Activated CD8-positive, alpha-beta memory T cell treated with anti-CD3 and anti-CD28 coated beads, Interleukin-2, amount 10 ng/mL, durations not matched to agents 7 days and 5 days (primary cell): ENCODE results near the gene IL20RB. TPM values are rescaled to one million over a fixed set of nuclear protein-coding genes. Genes with fewer than 3 reads are reported as not detected.

Experiments used
- ATAC-seq: fragments of 150-1000 bp; cut with Tn5 transposase; one replicate; pipeline ENCODE4 v1.10.0; 2021; ENCODE audit warnings: moderate library complexity
- CTCF ChIA-PET: fragments of 350-600 bp; sonication (Branson Sonifier 250); formaldehyde crosslinking; loops from one replicate; lab custom pipeline; 2021; ENCODE audit warnings: antibody characterized with exemption; lab: Charles Lee
- DNase-seq: peaks from one replicate; pipeline ENCODE4 v3.0.0-alpha.2; 2020
- H3K27ac Mint-ChIP-seq: one replicate; pipeline ENCODE4 v1.8.0; 2021; ENCODE audit warnings: mild to moderate bottlenecking, mixed read lengths
- H3K27me3 Mint-ChIP-seq: one replicate; pipeline ENCODE4 v1.8.0; 2021; ENCODE audit warnings: mixed read lengths
- H3K36me3 Mint-ChIP-seq: one replicate; pipeline ENCODE4 v1.8.0; 2021; ENCODE audit warnings: mild to moderate bottlenecking, mixed read lengths
- H3K4me1 Mint-ChIP-seq: one replicate; pipeline ENCODE4 v1.8.0; 2021; ENCODE audit warnings: mixed read lengths
- H3K4me3 Mint-ChIP-seq: one replicate; pipeline ENCODE4 v1.8.0; 2021; ENCODE audit warnings: mild to moderate bottlenecking, moderate library complexity, mixed read lengths
- H3K9me3 Mint-ChIP-seq: one replicate; pipeline ENCODE4 v1.8.0; 2022; ENCODE audit warnings: low read depth, mixed read lengths
- total RNA-seq, 2 experiments: library from RNA; stranded (reverse); gene quantifications; one replicate each; pipeline ENCODE4 v1.2.3, GENCODE V29; 2021

The IL20RB gene
- total RNA-seq, 2 experiments from 2014 or later = 1.5 to 1.7 TPM

DNA sequence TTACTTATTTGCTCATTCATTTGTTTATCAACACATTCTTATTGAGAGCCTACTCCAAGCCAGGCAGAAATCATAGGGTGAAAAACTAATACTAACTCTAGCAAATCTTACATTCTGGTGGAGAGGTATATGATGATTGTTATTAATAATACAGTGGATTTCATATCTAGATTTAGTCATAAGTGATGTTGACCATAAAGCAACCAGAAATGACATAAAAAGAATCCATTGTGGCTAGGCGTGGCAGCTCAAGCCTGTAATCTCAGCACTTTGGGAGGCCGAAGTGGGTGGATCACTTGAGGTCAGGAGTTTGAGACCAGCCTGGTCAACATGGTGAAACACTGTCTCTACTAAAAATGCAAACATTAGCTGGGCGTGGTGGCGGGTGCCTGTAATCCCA, 26.2 kb upstream of the IL20RB start:
- H3K27ac Mint-ChIP-seq = no peak overlapping the region
- DNase-seq (no peak), ATAC-seq (no peak)
- peaks cover 50% of the 10 kb centered on the region for H3K36me3 Mint-ChIP-seq
- H3K4me3 Mint-ChIP-seq = no peak overlapping the region
- no peaks in the 10 kb centered on the region for H3K9me3 Mint-ChIP-seq
- CTCF ChIA-PET = interaction anchor here (0.7 to 1.3 kb wide), 2 partner anchors 30 to 70 kb away, joined by 3 read pairs; partner anchors contain the start of gene NCK1
- peaks cover 30% of the 10 kb centered on the region for H3K4me1 Mint-ChIP-seq
- H3K27me3 Mint-ChIP-seq = no peaks in the 10 kb centered on the region

GRCh38 chr3:136932523-136932922, 25.3 kb upstream of the IL20RB start:
- ATAC-seq (no peak), DNase-seq (no peak)
- H3K27ac Mint-ChIP-seq = no peak overlapping the region
- CTCF ChIA-PET = no interaction called here
- H3K4me3 Mint-ChIP-seq = no peak overlapping the region
- peaks cover 27% of the 10 kb centered on the region for H3K4me1 Mint-ChIP-seq
- no peaks in the 10 kb centered on the region for H3K27me3 Mint-ChIP-seq
- no peaks in the 10 kb centered on the region for H3K9me3 Mint-ChIP-seq
- peaks cover 55% of the 10 kb centered on the region for H3K36me3 Mint-ChIP-seq

GRCh38 chr3:136932978-136933772, 24.6 kb upstream of the IL20RB start:
- CTCF ChIA-PET = no interaction called here
- no peaks in the 10 kb centered on the region for H3K27me3 Mint-ChIP-seq
- no peak for ATAC-seq
- H3K4me3 Mint-ChIP-seq = no peak overlapping the region
- no peak for DNase-seq
- no peak overlapping the region for H3K27ac Mint-ChIP-seq
- no peaks in the 10 kb centered on the region for H3K9me3 Mint-ChIP-seq
- H3K36me3 Mint-ChIP-seq = peaks cover 54% of the 10 kb centered on the region
- peaks cover 24% of the 10 kb centered on the region for H3K4me1 Mint-ChIP-seq

DNA sequence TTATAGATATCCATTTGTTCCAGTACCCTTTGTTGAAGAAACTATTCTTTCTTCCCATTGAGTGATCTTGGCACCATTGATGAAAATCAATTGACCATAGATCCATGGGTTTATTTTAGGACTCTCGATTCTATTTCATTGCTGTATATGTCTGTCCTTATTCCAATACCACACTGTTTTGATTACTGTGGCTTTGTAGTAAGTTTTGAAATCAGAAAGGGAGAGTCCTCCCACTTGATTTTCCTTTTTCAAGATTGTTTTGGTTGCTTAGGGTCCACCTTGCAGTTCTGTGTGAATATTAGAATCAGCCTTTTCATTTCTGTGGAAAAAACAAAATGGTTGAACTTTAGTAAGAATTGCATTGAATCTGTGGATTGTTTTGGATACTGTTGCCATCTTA, 20.6 kb upstream of the IL20RB start:
- peaks cover 22% of the 10 kb centered on the region for H3K4me1 Mint-ChIP-seq
- CTCF ChIA-PET = no interaction called here
- no peaks in the 10 kb centered on the region for H3K9me3 Mint-ChIP-seq
- no peak for ATAC-seq
- peaks cover 39% of the 10 kb centered on the region for H3K36me3 Mint-ChIP-seq
- no peaks in the 10 kb centered on the region for H3K27me3 Mint-ChIP-seq
- DNase-seq = no peak
- no peak overlapping the region for H3K27ac Mint-ChIP-seq
- no peak overlapping the region for H3K4me3 Mint-ChIP-seq

GRCh38 chr3:136937851-136938250, 19.9 kb upstream of the IL20RB start:
- CTCF ChIA-PET = interaction anchor here (0.5 kb wide), 1 partner anchor 1388 kb away, joined by 3 read pairs; no protein-coding TSS in a partner anchor
- H3K27ac Mint-ChIP-seq = no peak overlapping the region

GRCh38 chr3:136938334-136938733, 19.4 kb upstream of the IL20RB start:
- H3K27ac Mint-ChIP-seq = no peak overlapping the region
- no peaks in the 10 kb centered on the region for H3K27me3 Mint-ChIP-seq
- H3K36me3 Mint-ChIP-seq = peaks cover 35% of the 10 kb centered on the region
- peaks cover 24% of the 10 kb centered on the region for H3K4me1 Mint-ChIP-seq
- CTCF ChIA-PET = interaction anchor here (0.5 to 0.8 kb wide), 2 partner anchors 76 to 1388 kb away, joined by 3 read pairs; no protein-coding TSS in a partner anchor
- no peak for ATAC-seq
- H3K4me3 Mint-ChIP-seq = no peak overlapping the region
- H3K9me3 Mint-ChIP-seq = no peaks in the 10 kb centered on the region
- no peak for DNase-seq

More at GRCh38 chr3:136937851-136938250, 19.9 kb upstream of the IL20RB start:
- DNase-seq = no peak
- Mint-ChIP-seq H3K4me1 (peaks cover 21% of the 10 kb centered on the region), H3K27me3 (no peaks in the 10 kb centered on the region), H3K9me3 (no peaks in the 10 kb centered on the region), H3K4me3 (no peak overlapping the region), H3K36me3 (peaks cover 39% of the 10 kb centered on the region)
- ATAC-seq = no peak

GRCh38 chr3:136939489-136939888, 18.3 kb upstream of the IL20RB start:
- Mint-ChIP-seq H3K27ac (no peak overlapping the region), H3K4me1 (peaks cover 26% of the 10 kb centered on the region), H3K9me3 (no peaks in the 10 kb centered on the region), H3K36me3 (peaks cover 36% of the 10 kb centered on the region), H3K27me3 (no peaks in the 10 kb centered on the region), H3K4me3 (no peak overlapping the region)
- DNase-seq (no peak), ATAC-seq (no peak)
- CTCF ChIA-PET = no interaction called here

DNA sequence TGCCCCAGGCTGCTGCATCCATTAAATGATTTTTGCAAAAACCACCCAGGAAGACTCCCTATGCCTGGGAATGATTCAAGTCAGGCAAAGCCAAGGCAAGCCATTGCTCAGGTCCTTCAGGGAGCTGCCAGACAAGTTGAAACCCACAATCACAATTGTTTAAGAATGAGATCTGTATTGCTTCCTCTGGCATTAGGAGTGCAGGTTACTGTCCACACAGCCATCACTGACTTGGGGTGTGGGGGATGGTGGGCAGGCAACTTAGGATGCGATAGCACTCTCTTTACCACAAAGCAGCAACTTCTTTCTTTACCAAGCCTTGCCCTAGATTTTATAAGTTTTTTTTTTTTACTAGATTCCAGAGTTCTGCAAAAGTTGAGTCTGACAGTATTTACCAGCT, 15.0 kb upstream of the IL20RB start:
- H3K36me3 Mint-ChIP-seq = peaks cover 31% of the 10 kb centered on the region
- no peak overlapping the region for H3K4me3 Mint-ChIP-seq
- no peaks in the 10 kb centered on the region for H3K9me3 Mint-ChIP-seq
- ATAC-seq = no peak
- CTCF ChIA-PET = no interaction called here
- DNase-seq = no peak
- H3K27ac Mint-ChIP-seq = no peak overlapping the region
- H3K27me3 Mint-ChIP-seq = no peaks in the 10 kb centered on the region
- H3K4me1 Mint-ChIP-seq = peaks cover 26% of the 10 kb centered on the region

GRCh38 chr3:136943436-136943835, 14.3 kb upstream of the IL20RB start:
- CTCF ChIA-PET = no interaction called here
- peaks cover 22% of the 10 kb centered on the region for H3K4me1 Mint-ChIP-seq

DNA sequence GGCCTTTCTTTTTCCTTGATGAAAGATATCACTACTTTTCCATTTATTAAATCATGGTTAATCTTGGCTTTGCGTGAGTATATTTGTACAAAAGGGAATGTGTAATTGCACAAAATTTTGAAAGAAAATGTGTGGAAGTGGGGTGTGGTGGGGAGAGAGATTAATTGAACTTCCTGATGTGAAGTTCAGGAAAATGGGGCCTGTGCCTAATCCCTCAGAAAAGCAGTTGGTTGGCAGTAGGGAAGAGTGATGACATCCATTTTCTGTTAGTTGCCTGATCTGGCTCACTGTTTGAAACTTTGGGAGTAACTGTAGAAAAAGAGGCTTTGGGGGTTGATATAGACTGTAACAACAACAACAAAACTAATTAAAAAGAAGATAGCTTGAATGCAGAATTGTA, 10.8 kb upstream of the IL20RB start:
- peaks cover 29% of the 10 kb centered on the region for H3K36me3 Mint-ChIP-seq
- ATAC-seq (no peak), DNase-seq (no peak)
- no peaks in the 10 kb centered on the region for H3K27me3 Mint-ChIP-seq
- H3K4me1 Mint-ChIP-seq = peaks cover 11% of the 10 kb centered on the region
- H3K9me3 Mint-ChIP-seq = no peaks in the 10 kb centered on the region
- no peak overlapping the region for H3K4me3 Mint-ChIP-seq
- CTCF ChIA-PET = no interaction called here
- no peak overlapping the region for H3K27ac Mint-ChIP-seq

More at GRCh38 chr3:136943436-136943835, 14.3 kb upstream of the IL20RB start:
- Mint-ChIP-seq H3K36me3 (peaks cover 32% of the 10 kb centered on the region), H3K4me3 (no peak overlapping the region), H3K27ac (no peak overlapping the region), H3K27me3 (no peaks in the 10 kb centered on the region), H3K9me3 (no peaks in the 10 kb centered on the region)
- ATAC-seq (no peak), DNase-seq (no peak)

DNA sequence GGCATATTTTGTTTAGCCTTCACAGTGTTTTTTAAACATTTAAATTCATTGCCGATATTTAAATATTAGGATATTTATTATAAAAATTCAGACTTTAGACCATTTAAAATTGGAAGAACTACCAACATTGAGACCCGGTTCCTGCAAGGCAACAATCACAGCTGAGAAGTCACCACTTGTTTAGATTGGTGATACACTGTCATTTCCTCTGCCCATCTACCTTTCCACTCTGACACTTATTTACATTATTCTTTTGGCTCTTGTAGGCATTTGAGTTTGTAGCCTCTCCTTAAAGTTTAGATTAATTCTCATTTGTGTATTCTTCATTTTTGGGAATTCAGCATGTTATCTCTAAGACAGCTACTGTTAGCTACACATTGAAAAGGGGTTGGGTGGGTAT, 10.3 kb upstream of the IL20RB start:
- Mint-ChIP-seq H3K27ac (no peak overlapping the region), H3K4me1 (peaks cover 9% of the 10 kb centered on the region), H3K36me3 (peaks cover 29% of the 10 kb centered on the region), H3K9me3 (no peaks in the 10 kb centered on the region), H3K27me3 (no peaks in the 10 kb centered on the region), H3K4me3 (no peak overlapping the region)
- CTCF ChIA-PET = interaction anchor here (1.3 to 1.6 kb wide), 2 partner anchors 12 to 195 kb away, joined by 3 to 5 read pairs; partner anchors contain the start of gene STAG1
- no peak for ATAC-seq
- DNase-seq = no peak

GRCh38 chr3:136949146-136949545, 8.6 kb upstream of the IL20RB start:
- Mint-ChIP-seq H3K4me3 (no peak overlapping the region), H3K36me3 (peaks cover 26% of the 10 kb centered on the region), H3K27me3 (no peaks in the 10 kb centered on the region), H3K4me1 (peaks cover 2% of the 10 kb centered on the region), H3K27ac (no peak overlapping the region), H3K9me3 (no peaks in the 10 kb centered on the region)
- CTCF ChIA-PET = no interaction called here
- ATAC-seq = no peak
- no peak for DNase-seq

GRCh38 chr3:136949708-136950107, 8.1 kb upstream of the IL20RB start:
- no peaks in the 10 kb centered on the region for H3K9me3 Mint-ChIP-seq
- no peak overlapping the region for H3K4me3 Mint-ChIP-seq
- H3K4me1 Mint-ChIP-seq = peaks cover 6% of the 10 kb centered on the region
- peaks cover 23% of the 10 kb centered on the region for H3K36me3 Mint-ChIP-seq
- CTCF ChIA-PET = no interaction called here
- no peak overlapping the region for H3K27ac Mint-ChIP-seq
- ATAC-seq (no peak), DNase-seq (no peak)
- no peaks in the 10 kb centered on the region for H3K27me3 Mint-ChIP-seq

DNA sequence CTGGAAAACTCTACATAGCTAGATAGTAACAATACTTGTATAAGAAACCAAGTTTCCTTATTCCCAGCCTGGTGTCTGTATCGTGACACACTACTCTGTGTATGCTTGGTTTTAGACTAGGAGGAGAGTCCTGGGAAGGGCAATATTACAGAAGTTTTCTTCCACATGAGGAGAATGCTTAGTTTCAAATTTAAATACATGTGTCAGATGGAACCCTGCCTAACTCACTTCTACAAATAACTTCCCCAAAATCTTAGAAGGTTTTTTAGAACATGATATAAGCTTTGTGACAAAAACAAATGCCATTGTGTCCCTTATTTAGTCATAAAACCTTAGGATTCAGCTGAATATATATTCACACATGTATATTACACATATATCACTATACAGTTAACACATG, 7.2 kb upstream of the IL20RB start:
- Mint-ChIP-seq H3K9me3 (no peaks in the 10 kb centered on the region), H3K4me1 (peaks cover 15% of the 10 kb centered on the region), H3K4me3 (no peak overlapping the region), H3K27ac (no peak overlapping the region), H3K27me3 (no peaks in the 10 kb centered on the region), H3K36me3 (peaks cover 20% of the 10 kb centered on the region)
- DNase-seq (no peak), ATAC-seq (no peak)
- CTCF ChIA-PET = interaction anchor here (0.9 to 1.3 kb wide), 3 partner anchors 10 to 91 kb away, joined by 3 read pairs; no protein-coding TSS in a partner anchor
